HepG2 (cell line): ENCODE measurements around the gene DAB1. TPM values are rescaled to one million over a fixed set of nuclear protein-coding genes. Genes with fewer than 3 reads are reported as not detected.

ENCODE experiments used
- CBFB ChIP-seq: sonication (generic); formaldehyde crosslinking; IDR thresholded peaks from 2 replicates; pipeline ENCODE4 v1.4.0; 2020; ENCODE audit warnings: missing genetic modification reagents
- CBX5 ChIP-seq: sonication (generic); formaldehyde crosslinking; IDR thresholded peaks from 2 replicates; pipeline ENCODE4 v1.4.0; 2020; ENCODE audit warnings: missing genetic modification reagents, borderline replicate concordance
- HIC2 ChIP-seq: sonication (generic); formaldehyde crosslinking; IDR thresholded peaks from 2 replicates; pipeline ENCODE4 v1.9.0; 2022; ENCODE audit warnings: low read depth, missing genetic modification reagents
- HOXD1 ChIP-seq: sonication (generic); formaldehyde crosslinking; IDR thresholded peaks from 2 replicates; pipeline ENCODE4 v1.5.0; 2020; ENCODE audit warnings: missing genetic modification reagents
- KDM2A ChIP-seq: sonication (generic); formaldehyde crosslinking; IDR thresholded peaks from 2 replicates; pipeline ENCODE4 v1.4.0; 2020; ENCODE audit warnings: low read depth, missing genetic modification reagents, borderline replicate concordance
- KMT2A ChIP-seq: sonication (generic); formaldehyde crosslinking; IDR thresholded peaks from 2 replicates; pipeline ENCODE4 v1.4.0; 2020; ENCODE audit warnings: missing genetic modification reagents
- RFX3 ChIP-seq: IDR thresholded peaks from 2 replicates; pipeline ENCODE4 v1.6.1; 2016; ENCODE audit warnings: missing biosample characterization, missing genetic modification reagents
- SAFB2 ChIP-seq: sonication (generic); formaldehyde crosslinking; IDR thresholded peaks from 2 replicates; pipeline ENCODE4 v1.5.1; 2020; ENCODE audit warnings: missing genetic modification reagents, low read depth, mild to moderate bottlenecking, borderline replicate concordance
- SIN3B ChIP-seq: fragments of 150-350 bp; IDR thresholded peaks from 2 replicates; pipeline ENCODE4 v1.6.1; 2014; ENCODE audit warnings: low read length
- ZBED4 ChIP-seq: sonication (generic); formaldehyde crosslinking; IDR thresholded peaks from 2 replicates; pipeline ENCODE4 v1.4.0; 2020; ENCODE audit warnings: missing genetic modification reagents, borderline replicate concordance
- ZNF136 ChIP-seq: sonication (generic); formaldehyde crosslinking; IDR thresholded peaks from 2 replicates; pipeline ENCODE4 v1.8.1; 2022; ENCODE audit warnings: low read depth, mild to moderate bottlenecking, moderate library complexity, missing genetic modification reagents
- ZNF367 ChIP-seq: sonication (generic); formaldehyde crosslinking; IDR thresholded peaks from 2 replicates; pipeline ENCODE4 v1.4.0; 2020; ENCODE audit warnings: missing genetic modification reagents, borderline replicate concordance
- ZNF501 ChIP-seq: sonication (generic); formaldehyde crosslinking; IDR thresholded peaks from 2 replicates; pipeline ENCODE4 v1.5.1; 2020; ENCODE audit warnings: mild to moderate bottlenecking, moderate library complexity, missing genetic modification reagents
- ZNF652 ChIP-seq: IDR thresholded peaks from 2 replicates; pipeline ENCODE4 v1.6.1; 2016; ENCODE audit warnings: low read depth, borderline replicate concordance
- ZNF709 ChIP-seq: sonication (generic); formaldehyde crosslinking; IDR thresholded peaks from 2 replicates; pipeline ENCODE4 v1.5.0; 2020; ENCODE audit warnings: mild to moderate bottlenecking, missing genetic modification reagents
- ZNF780A ChIP-seq: sonication (generic); formaldehyde crosslinking; IDR thresholded peaks from 2 replicates; pipeline ENCODE4 v1.8.0; 2022; ENCODE audit warnings: mild to moderate bottlenecking, missing genetic modification reagents, moderate library complexity
- ZSCAN12 ChIP-seq: sonication (generic); formaldehyde crosslinking; IDR thresholded peaks from 2 replicates; pipeline ENCODE4 v1.9.0; 2021; ENCODE audit warnings: mild to moderate bottlenecking, missing genetic modification reagents
- ZSCAN30 ChIP-seq: sonication (generic); formaldehyde crosslinking; IDR thresholded peaks from 2 replicates; pipeline ENCODE4 v1.5.0; 2020; ENCODE audit warnings: mild to moderate bottlenecking, missing genetic modification reagents
- polyA plus RNA-seq, 8 experiments: library from polyadenylated mRNA; depleted of rRNA in 3 of 8; stranded (reverse) in 7 of 8; unstranded in 1 of 8; fragments of >200 nt; fragmentation: Illumina TruSeq in 4 of 8; extraction: Trizol in 4 of 8; gene quantifications; 2 replicates each; pipeline versions ENCODE4 v1.2.1 to v1.2.3, GENCODE V29; 2011 to 2016; ENCODE audit warnings: low read depth in 4 of 8, missing spikeins in 1 of 8, mixed read lengths in 1 of 8; ENCODE audit not compliant: insufficient read depth in 1 of 8
- total RNA-seq, 5 experiments: library from RNA; depleted of rRNA; stranded (reverse); fragments of >200 nt; fragmentation: Illumina TruSeq; extraction: Trizol; gene quantifications; 2 replicates each; pipeline ENCODE4 v1.2.3, GENCODE V29; 2016; ENCODE audit warnings: low read depth in 1 of 5

Gene DAB1
- total and polyA plus RNA-seq, 2 of the 13 experiments (the other 11 are each of a cell fraction or from before 2014, with no cell fraction given): 0.04 to 0.13 TPM

DNA sequence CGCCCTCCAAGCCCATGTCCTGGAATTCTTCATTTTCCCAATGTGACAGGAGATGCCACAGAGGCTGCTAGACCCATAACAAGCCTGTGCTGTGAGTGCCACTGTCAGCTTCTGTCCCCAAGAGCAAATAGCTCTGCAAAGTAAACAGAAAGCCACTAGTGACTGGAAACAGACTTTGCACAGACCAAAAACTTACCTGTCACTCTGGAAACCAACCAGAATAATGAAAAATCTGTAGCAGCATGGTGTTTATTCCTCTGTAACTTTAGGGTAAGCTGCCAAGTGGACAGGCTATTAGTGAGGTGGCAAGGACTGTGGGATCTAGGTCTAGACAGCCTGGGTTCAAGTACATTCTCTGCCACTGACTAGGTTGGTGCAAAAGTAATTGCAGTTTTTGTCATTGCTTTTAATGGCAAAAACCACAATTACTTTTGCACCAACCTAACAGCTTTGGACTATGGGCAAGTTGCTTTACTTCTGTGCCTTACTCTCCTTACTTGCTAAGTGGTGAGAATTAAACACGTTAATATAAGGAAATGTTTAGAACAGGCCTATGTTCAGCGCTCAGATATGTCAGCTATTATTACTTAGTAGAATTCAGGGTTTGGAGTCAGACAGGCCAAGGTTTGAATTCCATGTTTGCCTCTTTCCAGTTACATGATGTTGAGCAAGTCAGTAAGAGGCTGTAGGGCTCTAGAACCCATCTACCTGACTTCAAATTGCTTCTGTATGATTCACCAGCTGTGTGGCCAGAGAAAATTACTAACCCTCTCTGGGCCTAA is 457.8 kb downstream of the DAB1 start, which contains the start of gene C8B (continued):
- no peak for TF ChIP-seq ZNF780A (CRISPR knock-in tag)
- TF ChIP-seq SIN3B: no peak
- TF ChIP-seq ZSCAN12 (CRISPR knock-in tag): no peak
- TF ChIP-seq RFX3 (CRISPR knock-in tag): no peak
- TF ChIP-seq KMT2A: no peak
- TF ChIP-seq CBFB (CRISPR knock-in tag): no peak
- TF ChIP-seq ZNF652: no peak
- TF ChIP-seq ZNF709: no peak
- TF ChIP-seq ZNF136: no peak
- TF ChIP-seq ZNF501 (CRISPR knock-in tag): peak; percentile 55; the same call in 1 of the 2 replicates
- no peak for TF ChIP-seq ZNF367 (CRISPR knock-in tag)
- no peak for TF ChIP-seq KDM2A
- TF ChIP-seq HOXD1 (CRISPR knock-in tag): no peak
- TF ChIP-seq ZBED4 (CRISPR knock-in tag): no peak
- no peak for TF ChIP-seq ZSCAN30
- TF ChIP-seq SAFB2 (CRISPR knock-in tag): no peak
- TF ChIP-seq HIC2 (CRISPR knock-in tag): peak; percentile 62
- TF ChIP-seq CBX5 (CRISPR knock-in tag): no peak
